WTC11 (cell line): ENCODE results near the gene CHST1. TPM values are rescaled to one million over a fixed set of nuclear protein-coding genes. Genes with fewer than 3 reads are reported as not detected.

ENCODE experiments used
- ATAC-seq: fragments of 200-7000 bp; cut with Tn5 transposase; 2 replicates; pipeline ENCODE4 v1.10.0; 2021; ENCODE audit warnings: mild to moderate bottlenecking, moderate library complexity
- Bru-seq: library from RNA; stranded (reverse); fragments of 400-500 nt; gene quantifications from one replicate; lab custom pipeline; 2021; lab: Mats Ljungman, UMichigan
- CTCF ChIA-PET: fragments of 300-600 bp; sonication (Branson Sonifier 250); formaldehyde crosslinking; loops from one replicate; lab custom pipeline; 2021; ENCODE audit warnings: antibody characterized with exemption; lab: Charles Lee
- POLR2A ChIA-PET: fragments of 350-600 bp; sonication (Branson Sonifier 250); formaldehyde crosslinking; loops from one replicate; lab custom pipeline; 2021; ENCODE audit warnings: antibody characterized with exemption; lab: Charles Lee
- DNase-seq: peaks from one replicate; pipeline ENCODE4 v3.0.0; 2021; ENCODE audit warnings: low spot score
- H3K27ac Mint-ChIP-seq: 2 replicates; pipeline ENCODE4 v1.8.0; 2021; ENCODE audit warnings: mixed read lengths
- H3K27me3 Mint-ChIP-seq: 2 replicates; pipeline ENCODE4 v1.8.0; 2021; ENCODE audit warnings: low read depth, mild to moderate bottlenecking, moderate library complexity, mixed read lengths
- H3K36me3 Mint-ChIP-seq: 2 replicates; pipeline ENCODE4 v1.8.0; 2021; ENCODE audit warnings: mixed read lengths
- H3K4me1 Mint-ChIP-seq: 2 replicates; pipeline ENCODE4 v1.8.0; 2022; ENCODE audit warnings: mixed read lengths
- H3K4me3 Mint-ChIP-seq: 2 replicates; pipeline ENCODE4 v1.8.0; 2021; ENCODE audit warnings: mild to moderate bottlenecking, moderate library complexity, mixed read lengths
- H3K9me3 Mint-ChIP-seq: 2 replicates; pipeline ENCODE4 v1.8.0; 2021; ENCODE audit warnings: mixed read lengths
- CBFB ChIP-seq: sonication (generic); formaldehyde crosslinking; IDR thresholded peaks from 2 replicates; pipeline ENCODE4 v1.8.1; 2022; ENCODE audit warnings: mild to moderate bottlenecking, low read depth, missing genetic modification reagents
- CREB1 ChIP-seq: sonication (generic); formaldehyde crosslinking; IDR thresholded peaks from 2 replicates; pipeline ENCODE4 v1.8.0; 2023; ENCODE audit warnings: mild to moderate bottlenecking, missing genetic modification reagents
- ELF4 ChIP-seq: sonication (generic); formaldehyde crosslinking; IDR thresholded peaks from 2 replicates; pipeline ENCODE4 v1.8.1; 2022; ENCODE audit warnings: low read depth, mild to moderate bottlenecking, moderate library complexity, missing genetic modification reagents
- JAZF1 ChIP-seq: fragments of 250-450 bp; sonication (Bioruptor Pico); IDR thresholded peaks from 2 replicates; pipeline ENCODE4 v1.9.0; 2021; ENCODE audit warnings: moderate library complexity, mild to moderate bottlenecking, inconsistent platforms
- MYBL2 ChIP-seq: sonication (generic); formaldehyde crosslinking; IDR thresholded peaks from 2 replicates; pipeline ENCODE4 v1.8.1; 2023; ENCODE audit warnings: mild to moderate bottlenecking, moderate library complexity, missing genetic modification reagents
- NFE2L1 ChIP-seq: sonication (generic); formaldehyde crosslinking; IDR thresholded peaks from 2 replicates; pipeline ENCODE4 v1.8.1; 2023; ENCODE audit warnings: missing genetic modification reagents
- NFYB ChIP-seq: sonication (generic); formaldehyde crosslinking; conservative IDR thresholded peaks from 2 replicates; pipeline ENCODE4 v1.8.0; 2022; ENCODE audit warnings: low read depth, missing genetic modification reagents
- RELA ChIP-seq: sonication (generic); formaldehyde crosslinking; IDR thresholded peaks from 2 replicates; pipeline ENCODE4 v1.8.1; 2022; ENCODE audit warnings: missing genetic modification reagents, mild to moderate bottlenecking, borderline replicate concordance
- SMAD4 ChIP-seq: sonication (generic); formaldehyde crosslinking; IDR thresholded peaks from 2 replicates; pipeline ENCODE4 v1.8.0; 2022; ENCODE audit warnings: mild to moderate bottlenecking, missing genetic modification reagents
- SP1 ChIP-seq: sonication (generic); formaldehyde crosslinking; conservative IDR thresholded peaks from 2 replicates; pipeline ENCODE4 v1.8.1; 2022; ENCODE audit warnings: missing genetic modification reagents
- TCF7 ChIP-seq: sonication (generic); formaldehyde crosslinking; IDR thresholded peaks from 2 replicates; pipeline ENCODE4 v1.8.0; 2022; ENCODE audit warnings: mild to moderate bottlenecking, low read depth, missing genetic modification reagents, moderate library complexity
- ZNF219 ChIP-seq: sonication (generic); formaldehyde crosslinking; IDR thresholded peaks from 2 replicates; pipeline ENCODE4 v1.8.0; 2023; ENCODE audit warnings: missing genetic modification reagents, mild to moderate bottlenecking, borderline replicate concordance
- ZNF263 ChIP-seq: sonication (generic); formaldehyde crosslinking; IDR thresholded peaks from 2 replicates; pipeline ENCODE4 v1.8.1; 2022; ENCODE audit warnings: low read depth, mild to moderate bottlenecking, moderate library complexity, missing genetic modification reagents
- long read RNA-seq, 3 experiments: library from RNA in 1 of 3; library from capped mRNA in 1 of 3; library from polyadenylated mRNA in 1 of 3; unstranded in 2 of 3; stranded (forward) in 1 of 3; transcript quantifications; one replicate each; pipeline ENCODE4 v2.0.0, GENCODE V29; 2021
- total RNA-seq: library from RNA; stranded (reverse); gene quantifications from 3 replicates; pipeline ENCODE4 v1.2.3, GENCODE V29; 2021
- TF ChIP-seq, protein P1 (sequence below): sonication (generic); formaldehyde crosslinking; IDR thresholded peaks from 2 replicates; pipeline ENCODE4 v1.8.1; 2023; ENCODE audit warnings: mild to moderate bottlenecking, missing genetic modification reagents, moderate library complexity
- TF ChIP-seq, protein P2 (sequence below): fragments of 250-450 bp; sonication (Bioruptor Pico); IDR thresholded peaks from 2 replicates; pipeline ENCODE4 v1.8.0; 2021; ENCODE audit warnings: mild to moderate bottlenecking
- TF ChIP-seq, protein P3 (sequence below): sonication (generic); formaldehyde crosslinking; IDR thresholded peaks from 2 replicates; pipeline ENCODE4 v1.8.1; 2022; ENCODE audit warnings: mild to moderate bottlenecking, missing genetic modification reagents, moderate library complexity, borderline replicate concordance
- TF ChIP-seq, protein P4 (sequence below): fragments of 200-600 bp; IDR thresholded peaks from 2 replicates; pipeline ENCODE4 v1.8.0; 2022; ENCODE audit warnings: antibody characterized with exemption
- TF ChIP-seq, protein P5 (sequence below): sonication (generic); formaldehyde crosslinking; IDR thresholded peaks from 2 replicates; pipeline ENCODE4 v1.8.1; 2023; ENCODE audit warnings: mild to moderate bottlenecking, missing genetic modification reagents, moderate library complexity
- TF ChIP-seq, protein P6 (sequence below): sonication (generic); formaldehyde crosslinking; conservative IDR thresholded peaks from 2 replicates; pipeline ENCODE4 v1.8.1; 2023; ENCODE audit warnings: mild to moderate bottlenecking, low read depth, missing genetic modification reagents, moderate library complexity

CHST1 gene, protein sequence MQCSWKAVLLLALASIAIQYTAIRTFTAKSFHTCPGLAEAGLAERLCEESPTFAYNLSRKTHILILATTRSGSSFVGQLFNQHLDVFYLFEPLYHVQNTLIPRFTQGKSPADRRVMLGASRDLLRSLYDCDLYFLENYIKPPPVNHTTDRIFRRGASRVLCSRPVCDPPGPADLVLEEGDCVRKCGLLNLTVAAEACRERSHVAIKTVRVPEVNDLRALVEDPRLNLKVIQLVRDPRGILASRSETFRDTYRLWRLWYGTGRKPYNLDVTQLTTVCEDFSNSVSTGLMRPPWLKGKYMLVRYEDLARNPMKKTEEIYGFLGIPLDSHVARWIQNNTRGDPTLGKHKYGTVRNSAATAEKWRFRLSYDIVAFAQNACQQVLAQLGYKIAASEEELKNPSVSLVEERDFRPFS
- total RNA-seq, result 2.4 to 2.6 TPM (median 2.4 TPM) in 3 replicates
- percentile 28 among the genes with signal in this experiment for Bru-seq, nascent RNA
- long read RNA-seq, experiment 1, transcript CHST1-201 (4 exons, 2,718 nt), result major isoform, 10 of 14 reads
- long read RNA-seq, experiment 1, partial matches to known transcripts, result 1 of 14 reads
- long read RNA-seq, experiment 1, other reads (novel, unspliced or antisense), result 3 of 14 reads
- long read RNA-seq, experiment 2, partial matches to known transcripts, result 3 of 5 reads
- long read RNA-seq, experiment 2, other reads (novel, unspliced or antisense), result 2 of 5 reads
- long read RNA-seq, experiment 3, result 0 reads

DNA sequence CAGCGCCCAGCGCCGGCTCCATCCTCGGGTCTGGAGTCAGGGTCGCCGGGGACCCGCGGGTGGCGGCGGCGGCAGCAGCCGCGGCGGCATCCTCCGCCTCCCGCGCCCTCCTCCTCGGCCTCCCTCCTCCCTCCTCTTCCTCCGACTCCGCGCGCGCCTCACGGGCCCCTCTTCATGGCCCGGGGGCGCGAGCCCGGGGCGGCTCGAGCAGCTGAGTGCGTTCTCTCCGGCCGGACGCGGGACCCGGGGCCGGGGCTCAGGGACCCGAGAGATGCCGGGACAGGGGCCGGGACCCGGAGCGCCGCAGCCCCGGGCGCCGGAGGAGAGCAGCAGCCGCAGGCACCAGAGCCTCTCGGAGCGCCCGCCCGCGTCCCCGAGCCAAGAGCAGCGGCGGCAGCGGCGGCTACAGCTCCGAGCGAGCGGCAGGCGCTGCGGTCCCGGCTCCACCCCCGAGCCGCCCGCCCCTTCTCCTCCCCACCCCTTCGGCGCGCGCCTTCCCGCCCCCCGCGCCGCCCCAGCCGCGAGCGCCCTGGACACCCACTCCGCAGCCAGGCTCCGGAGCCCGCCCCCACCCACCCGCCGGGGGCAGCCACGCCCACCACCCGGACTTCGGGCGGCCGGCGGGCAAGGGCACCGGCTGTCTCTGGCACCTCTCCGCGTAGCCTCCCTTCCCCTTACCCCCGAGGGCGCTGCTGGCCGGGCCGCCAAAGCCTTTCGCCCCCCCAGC, at the start of gene CHST1:
Gene CHST1, minus strand, starts transcription at position 417 of the 727 bp plus-strand sequence. CDS start 14,699 bp downstream, outside the sequence.
- Mint-ChIP-seq H3K27ac (no peak within 1 kb of the TSS), H3K4me1 (peaks cover 32% of the 10 kb centered on the region), H3K9me3 (no peaks in the 10 kb centered on the region), H3K4me3 (peak within 1 kb of the TSS; percentile 70), H3K27me3 (peaks cover 57% of the 10 kb centered on the region), H3K36me3 (no peaks in the 10 kb centered on the region)
- ChIA-PET CTCF (interaction anchor here (1.7 to 13.5 kb wide), 4 partner anchors 9 to 294 kb away, joined by 4 to 184 read pairs (median 27); no protein-coding TSS in a partner anchor), POLR2A (interaction anchor here (1.3 kb wide), 1 partner anchor 11 kb away, joined by 3 read pairs; no protein-coding TSS in a partner anchor)
- TF ChIP-seq, protein P1, sequence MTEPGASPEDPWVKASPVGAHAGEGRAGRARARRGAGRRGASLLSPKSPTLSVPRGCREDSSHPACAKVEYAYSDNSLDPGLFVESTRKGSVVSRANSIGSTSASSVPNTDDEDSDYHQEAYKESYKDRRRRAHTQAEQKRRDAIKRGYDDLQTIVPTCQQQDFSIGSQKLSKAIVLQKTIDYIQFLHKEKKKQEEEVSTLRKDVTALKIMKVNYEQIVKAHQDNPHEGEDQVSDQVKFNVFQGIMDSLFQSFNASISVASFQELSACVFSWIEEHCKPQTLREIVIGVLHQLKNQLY (CRISPR knock-in tag), result no peak
- TF ChIP-seq MYBL2 (CRISPR knock-in tag) (0 out of 2 replicates have a peak, but pooled peaks have one; percentile 14), ZNF263 (CRISPR knock-in tag) (peak; percentile 80; the same call in 1 of the 2 replicates)
- ATAC-seq (peak; percentile 25), DNase-seq (peak; percentile 43)

DNA sequence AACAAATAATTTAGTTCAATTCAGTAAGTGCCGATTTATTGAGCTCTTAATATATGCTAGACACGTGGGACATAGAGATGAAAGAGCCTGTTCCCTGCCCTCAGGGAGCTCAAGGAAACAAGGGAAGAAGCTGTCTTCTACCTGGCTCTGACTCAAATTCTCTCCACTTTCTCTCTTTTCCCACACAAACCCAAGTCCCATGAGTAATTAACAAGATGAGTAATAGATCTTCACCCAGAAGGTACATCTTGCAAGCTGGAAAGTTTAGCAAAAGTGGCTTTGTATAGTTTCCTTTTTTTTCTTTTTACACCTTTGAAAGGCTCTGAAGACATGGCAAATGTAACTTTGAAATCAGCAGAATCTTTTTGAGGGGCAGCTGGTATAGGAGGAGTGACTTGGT, 48.2 kb upstream of the CHST1 start:
- Mint-ChIP-seq H3K4me3 (no peak overlapping the region), H3K4me1 (0 out of 2 replicates have a peak, but pooled peaks cover 10% of the 10 kb centered on the region), H3K36me3 (no peaks in the 10 kb centered on the region), H3K27me3 (peaks cover 30% of the 10 kb centered on the region), H3K9me3 (no peaks in the 10 kb centered on the region), H3K27ac (no peak overlapping the region)
- TF ChIP-seq, protein P2, sequence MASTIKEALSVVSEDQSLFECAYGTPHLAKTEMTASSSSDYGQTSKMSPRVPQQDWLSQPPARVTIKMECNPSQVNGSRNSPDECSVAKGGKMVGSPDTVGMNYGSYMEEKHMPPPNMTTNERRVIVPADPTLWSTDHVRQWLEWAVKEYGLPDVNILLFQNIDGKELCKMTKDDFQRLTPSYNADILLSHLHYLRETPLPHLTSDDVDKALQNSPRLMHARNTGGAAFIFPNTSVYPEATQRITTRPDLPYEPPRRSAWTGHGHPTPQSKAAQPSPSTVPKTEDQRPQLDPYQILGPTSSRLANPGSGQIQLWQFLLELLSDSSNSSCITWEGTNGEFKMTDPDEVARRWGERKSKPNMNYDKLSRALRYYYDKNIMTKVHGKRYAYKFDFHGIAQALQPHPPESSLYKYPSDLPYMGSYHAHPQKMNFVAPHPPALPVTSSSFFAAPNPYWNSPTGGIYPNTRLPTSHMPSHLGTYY (CRISPR knock-in tag), result no peak
- TF ChIP-seq TCF7 (CRISPR knock-in tag), result no peak
- no peak for TF ChIP-seq SP1 (CRISPR knock-in tag)
- TF ChIP-seq RELA (CRISPR knock-in tag), result no peak
- no peak for TF ChIP-seq ELF4 (CRISPR knock-in tag)
- DNase-seq (no peak), ATAC-seq (no peak)
- CTCF ChIA-PET, result interaction anchor here (1.3 to 1.6 kb wide), 3 partner anchors 58 to 343 kb away, joined by 3 to 4 read pairs (median 3); no protein-coding TSS in a partner anchor
- POLR2A ChIA-PET, result no interaction called here

DNA sequence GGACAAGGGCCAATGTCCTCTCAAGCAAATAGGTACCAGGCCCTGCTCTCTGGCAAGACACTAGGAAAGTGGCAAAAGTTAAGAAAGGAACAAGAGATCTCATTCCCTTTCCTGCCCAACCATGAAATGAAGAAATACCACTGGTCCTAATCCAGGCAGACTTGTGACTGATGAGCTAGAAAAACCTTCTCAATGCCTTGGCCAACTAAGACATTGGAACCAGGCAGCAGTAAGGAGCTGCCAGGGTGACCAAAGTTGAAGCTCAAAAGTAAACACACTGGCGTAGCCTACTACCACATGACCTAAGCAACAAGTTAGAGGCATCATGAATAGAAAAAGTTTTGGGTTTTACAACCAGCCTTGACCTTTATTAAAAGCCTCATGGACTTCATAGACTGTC, 45.1 kb upstream of the CHST1 start:
- Mint-ChIP-seq H3K4me3 (no peak overlapping the region), H3K4me1 (peaks cover 22% of the 10 kb centered on the region), H3K9me3 (0 out of 2 replicates have a peak, but pooled peaks cover 3% of the 10 kb centered on the region), H3K27ac (no peak overlapping the region), H3K27me3 (peaks cover 30% of the 10 kb centered on the region), H3K36me3 (no peaks in the 10 kb centered on the region)
- no peak for ATAC-seq
- DNase-seq, result no peak
- ChIA-PET POLR2A (no interaction called here), CTCF (interaction anchor here (1.3 to 1.5 kb wide), 2 partner anchors 61 to 339 kb away, joined by 4 to 12 read pairs; no protein-coding TSS in a partner anchor)
- TF ChIP-seq, protein P3, sequence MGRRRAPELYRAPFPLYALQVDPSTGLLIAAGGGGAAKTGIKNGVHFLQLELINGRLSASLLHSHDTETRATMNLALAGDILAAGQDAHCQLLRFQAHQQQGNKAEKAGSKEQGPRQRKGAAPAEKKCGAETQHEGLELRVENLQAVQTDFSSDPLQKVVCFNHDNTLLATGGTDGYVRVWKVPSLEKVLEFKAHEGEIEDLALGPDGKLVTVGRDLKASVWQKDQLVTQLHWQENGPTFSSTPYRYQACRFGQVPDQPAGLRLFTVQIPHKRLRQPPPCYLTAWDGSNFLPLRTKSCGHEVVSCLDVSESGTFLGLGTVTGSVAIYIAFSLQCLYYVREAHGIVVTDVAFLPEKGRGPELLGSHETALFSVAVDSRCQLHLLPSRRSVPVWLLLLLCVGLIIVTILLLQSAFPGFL, result no peak
- TF ChIP-seq, protein P4, sequence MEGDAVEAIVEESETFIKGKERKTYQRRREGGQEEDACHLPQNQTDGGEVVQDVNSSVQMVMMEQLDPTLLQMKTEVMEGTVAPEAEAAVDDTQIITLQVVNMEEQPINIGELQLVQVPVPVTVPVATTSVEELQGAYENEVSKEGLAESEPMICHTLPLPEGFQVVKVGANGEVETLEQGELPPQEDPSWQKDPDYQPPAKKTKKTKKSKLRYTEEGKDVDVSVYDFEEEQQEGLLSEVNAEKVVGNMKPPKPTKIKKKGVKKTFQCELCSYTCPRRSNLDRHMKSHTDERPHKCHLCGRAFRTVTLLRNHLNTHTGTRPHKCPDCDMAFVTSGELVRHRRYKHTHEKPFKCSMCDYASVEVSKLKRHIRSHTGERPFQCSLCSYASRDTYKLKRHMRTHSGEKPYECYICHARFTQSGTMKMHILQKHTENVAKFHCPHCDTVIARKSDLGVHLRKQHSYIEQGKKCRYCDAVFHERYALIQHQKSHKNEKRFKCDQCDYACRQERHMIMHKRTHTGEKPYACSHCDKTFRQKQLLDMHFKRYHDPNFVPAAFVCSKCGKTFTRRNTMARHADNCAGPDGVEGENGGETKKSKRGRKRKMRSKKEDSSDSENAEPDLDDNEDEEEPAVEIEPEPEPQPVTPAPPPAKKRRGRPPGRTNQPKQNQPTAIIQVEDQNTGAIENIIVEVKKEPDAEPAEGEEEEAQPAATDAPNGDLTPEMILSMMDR, result no peak
- TF ChIP-seq SMAD4 (CRISPR knock-in tag) (no peak), ZNF263 (CRISPR knock-in tag) (no peak), CREB1 (no peak), NFE2L1 (CRISPR knock-in tag) (no peak), CBFB (CRISPR knock-in tag) (no peak), JAZF1 (no peak), ZNF219 (CRISPR knock-in tag) (no peak), NFYB (no peak)
- TF ChIP-seq, protein P5, sequence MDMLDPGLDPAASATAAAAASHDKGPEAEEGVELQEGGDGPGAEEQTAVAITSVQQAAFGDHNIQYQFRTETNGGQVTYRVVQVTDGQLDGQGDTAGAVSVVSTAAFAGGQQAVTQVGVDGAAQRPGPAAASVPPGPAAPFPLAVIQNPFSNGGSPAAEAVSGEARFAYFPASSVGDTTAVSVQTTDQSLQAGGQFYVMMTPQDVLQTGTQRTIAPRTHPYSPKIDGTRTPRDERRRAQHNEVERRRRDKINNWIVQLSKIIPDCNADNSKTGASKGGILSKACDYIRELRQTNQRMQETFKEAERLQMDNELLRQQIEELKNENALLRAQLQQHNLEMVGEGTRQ (CRISPR knock-in tag), result no peak
- TF ChIP-seq, protein P6, sequence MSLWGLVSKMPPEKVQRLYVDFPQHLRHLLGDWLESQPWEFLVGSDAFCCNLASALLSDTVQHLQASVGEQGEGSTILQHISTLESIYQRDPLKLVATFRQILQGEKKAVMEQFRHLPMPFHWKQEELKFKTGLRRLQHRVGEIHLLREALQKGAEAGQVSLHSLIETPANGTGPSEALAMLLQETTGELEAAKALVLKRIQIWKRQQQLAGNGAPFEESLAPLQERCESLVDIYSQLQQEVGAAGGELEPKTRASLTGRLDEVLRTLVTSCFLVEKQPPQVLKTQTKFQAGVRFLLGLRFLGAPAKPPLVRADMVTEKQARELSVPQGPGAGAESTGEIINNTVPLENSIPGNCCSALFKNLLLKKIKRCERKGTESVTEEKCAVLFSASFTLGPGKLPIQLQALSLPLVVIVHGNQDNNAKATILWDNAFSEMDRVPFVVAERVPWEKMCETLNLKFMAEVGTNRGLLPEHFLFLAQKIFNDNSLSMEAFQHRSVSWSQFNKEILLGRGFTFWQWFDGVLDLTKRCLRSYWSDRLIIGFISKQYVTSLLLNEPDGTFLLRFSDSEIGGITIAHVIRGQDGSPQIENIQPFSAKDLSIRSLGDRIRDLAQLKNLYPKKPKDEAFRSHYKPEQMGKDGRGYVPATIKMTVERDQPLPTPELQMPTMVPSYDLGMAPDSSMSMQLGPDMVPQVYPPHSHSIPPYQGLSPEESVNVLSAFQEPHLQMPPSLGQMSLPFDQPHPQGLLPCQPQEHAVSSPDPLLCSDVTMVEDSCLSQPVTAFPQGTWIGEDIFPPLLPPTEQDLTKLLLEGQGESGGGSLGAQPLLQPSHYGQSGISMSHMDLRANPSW, result no peak
